ELR (cell line): ENCODE results near the gene TUBE1.

Experiments
- DNase-seq: peaks from one replicate; pipeline ENCODE4 v3.0.0-alpha.2; 2015; ENCODE audit warnings: low read depth

The TUBE1 gene

DNA sequence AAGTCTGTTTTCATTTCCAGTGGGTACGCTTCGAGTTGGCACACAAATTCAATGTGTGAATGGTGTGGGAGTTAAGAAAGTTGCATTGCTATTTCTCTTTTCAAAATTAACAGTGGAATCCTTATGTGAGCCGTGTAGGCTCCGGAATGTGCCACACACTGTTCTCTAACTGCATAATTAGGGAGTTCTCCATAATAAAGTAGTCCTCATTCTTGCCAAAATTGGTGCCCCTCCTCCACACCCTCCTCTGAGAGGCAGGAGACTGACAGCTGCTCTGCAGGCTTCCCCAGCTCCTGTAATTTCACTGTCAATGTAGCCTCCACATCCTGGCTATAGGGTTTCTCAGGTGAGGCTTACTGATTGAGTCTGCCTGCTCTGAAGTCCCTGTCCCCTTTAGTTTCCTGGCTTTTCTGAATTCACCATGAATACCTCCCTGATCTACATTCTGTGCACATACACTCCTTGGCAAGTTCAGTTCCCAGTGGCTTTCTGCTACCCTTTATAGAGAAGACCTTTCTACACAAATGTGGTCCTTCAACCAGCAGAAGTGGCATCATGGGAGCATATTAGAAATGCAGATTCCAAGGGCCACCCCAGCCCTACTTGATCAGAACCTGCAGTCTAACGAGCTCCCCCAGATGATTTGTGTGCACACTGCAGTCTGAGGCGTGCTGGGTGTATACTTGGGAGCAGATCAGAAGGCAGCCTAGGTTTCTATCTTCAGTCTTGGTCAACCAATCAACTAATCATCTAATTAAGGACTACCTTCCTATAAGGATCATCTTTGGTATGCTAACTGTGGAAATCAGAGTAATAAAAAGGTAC lies 53.3 kb downstream of the TUBE1 start:
- no peak for DNase-seq

GRCh38 chr6:112032728-112033127 lies 54.6 kb downstream of the TUBE1 start:
- no peak for DNase-seq

GRCh38 chr6:112031960-112032359 lies 55.3 kb downstream of the TUBE1 start:
- no peak for DNase-seq

DNA sequence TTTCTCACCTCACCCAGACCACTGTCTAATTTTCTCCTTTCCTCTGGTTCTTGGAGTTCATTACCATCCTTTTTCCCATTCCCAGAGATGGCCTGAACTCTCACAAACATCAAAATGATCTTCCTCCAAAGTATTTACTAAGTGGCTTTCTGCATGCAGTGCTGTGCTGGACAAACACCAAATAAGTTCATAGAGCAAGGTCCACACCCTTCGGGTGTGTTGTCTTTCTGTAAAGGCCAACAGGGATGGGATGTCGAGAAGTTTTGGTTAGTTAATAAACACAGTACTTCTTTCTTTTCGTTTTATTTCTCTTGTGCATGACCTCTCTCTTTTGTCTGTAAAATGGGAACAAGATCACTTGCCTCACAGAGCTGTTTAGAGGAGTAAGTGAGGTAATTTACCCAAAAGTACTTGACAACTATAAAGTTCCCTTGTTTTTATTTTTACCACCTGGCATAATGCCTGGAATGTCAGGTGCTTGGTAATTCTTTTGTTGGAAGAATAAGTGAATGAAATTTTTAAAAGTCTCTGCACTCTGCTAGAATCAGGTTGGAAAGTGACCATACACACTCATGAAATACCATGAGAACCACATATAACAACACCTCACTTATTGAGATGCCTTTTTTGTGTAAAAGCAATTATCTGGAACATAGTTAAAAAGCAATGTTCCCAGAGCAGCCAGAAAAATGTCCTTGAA lies 56.2 kb downstream of the TUBE1 start:
- no peak for DNase-seq

DNA sequence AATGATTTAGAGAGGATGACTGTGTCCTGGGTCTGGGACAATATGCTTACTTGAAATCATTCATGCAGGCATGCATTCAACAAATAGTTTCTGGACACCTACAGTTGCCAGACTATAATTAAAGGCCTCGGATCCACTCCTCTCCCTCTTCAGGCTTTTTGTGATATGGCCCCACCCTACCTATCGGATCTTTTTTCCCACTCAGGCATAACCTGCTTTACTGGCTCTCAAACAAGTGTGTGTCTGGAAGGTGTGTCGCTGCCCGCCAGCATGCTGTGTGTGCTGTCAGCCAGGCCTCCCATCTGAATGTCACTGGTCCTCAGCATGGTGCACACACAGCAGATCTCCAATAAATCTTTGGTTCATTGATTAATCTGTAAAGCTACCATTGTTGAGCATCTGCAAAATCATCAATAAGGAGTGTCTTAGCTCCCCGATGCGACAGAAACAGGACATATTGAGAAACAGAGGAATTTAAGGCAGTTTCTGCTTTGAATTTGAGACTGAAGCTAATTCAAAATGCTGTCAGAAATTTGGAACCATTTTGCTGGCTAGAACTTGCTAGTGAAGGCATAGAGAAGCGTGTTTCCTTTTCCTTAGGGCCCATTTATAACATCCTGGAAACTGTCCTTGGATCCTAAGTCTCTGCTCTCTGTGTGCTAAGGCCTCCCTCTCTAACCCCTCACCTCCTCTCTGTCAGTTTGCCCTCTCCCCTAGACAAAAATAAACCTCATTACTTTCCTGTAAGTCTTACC lies 56.9 kb downstream of the TUBE1 start:
- DNase-seq, result no peak

- peak; percentile 77 for DNase-seq
Observed at GRCh38 chr6:112029045-112029822, 58.0 kb downstream of the TUBE1 start.

- DNase-seq, result no peak
Observed at GRCh38 chr6:112027942-112028674, 59.2 kb downstream of the TUBE1 start.

- DNase-seq, result no peak
Observed at GRCh38 chr6:112026933-112027332, 60.3 kb downstream of the TUBE1 start.

- no peak for DNase-seq
Observed at GRCh38 chr6:112024464-112024863, 62.8 kb downstream of the TUBE1 start.

- DNase-seq, result no peak
Observed at GRCh38 chr6:112022749-112023148, 64.5 kb downstream of the TUBE1 start.

- no peak for DNase-seq
Observed at GRCh38 chr6:112021691-112022310, 65.5 kb downstream of the TUBE1 start.
